ENCODE measurements around the gene MTHFR. TPM values are rescaled to one million over a fixed set of nuclear protein-coding genes. Genes with fewer than 3 reads are reported as not detected.

MTHFR gene
- polyA plus RNA-seq, 1 of the 3 experiments (the other 2 are of a cell fraction): 5.3 TPM

- TF ChIP-seq CTCF (IDR thresholded peaks at IDR 0.05) (no peak), IRF3 (IDR thresholded peaks at IDR 0.05; ENCODE audit: low read depth, low read length) (no peak), EZH2phosphoT487 (IDR thresholded peaks at IDR 0.05; ENCODE audit: borderline replicate concordance, low read depth) (no peak), MXI1 (IDR thresholded peaks at IDR 0.05; ENCODE audit: low read depth, low read length) (no peak), FOSL2 (IDR thresholded peaks at IDR 0.05; ENCODE audit: borderline replicate concordance, low read depth) (no peak), SMC3 (IDR thresholded peaks at IDR 0.05; ENCODE audit: low read depth, low read length) (no peak)
- TF ChIP-seq, protein P1, sequence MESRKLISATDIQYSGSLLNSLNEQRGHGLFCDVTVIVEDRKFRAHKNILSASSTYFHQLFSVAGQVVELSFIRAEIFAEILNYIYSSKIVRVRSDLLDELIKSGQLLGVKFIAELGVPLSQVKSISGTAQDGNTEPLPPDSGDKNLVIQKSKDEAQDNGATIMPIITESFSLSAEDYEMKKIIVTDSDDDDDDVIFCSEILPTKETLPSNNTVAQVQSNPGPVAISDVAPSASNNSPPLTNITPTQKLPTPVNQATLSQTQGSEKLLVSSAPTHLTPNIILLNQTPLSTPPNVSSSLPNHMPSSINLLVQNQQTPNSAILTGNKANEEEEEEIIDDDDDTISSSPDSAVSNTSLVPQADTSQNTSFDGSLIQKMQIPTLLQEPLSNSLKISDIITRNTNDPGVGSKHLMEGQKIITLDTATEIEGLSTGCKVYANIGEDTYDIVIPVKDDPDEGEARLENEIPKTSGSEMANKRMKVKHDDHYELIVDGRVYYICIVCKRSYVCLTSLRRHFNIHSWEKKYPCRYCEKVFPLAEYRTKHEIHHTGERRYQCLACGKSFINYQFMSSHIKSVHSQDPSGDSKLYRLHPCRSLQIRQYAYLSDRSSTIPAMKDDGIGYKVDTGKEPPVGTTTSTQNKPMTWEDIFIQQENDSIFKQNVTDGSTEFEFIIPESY (IDR thresholded peaks at IDR 0.05; ENCODE audit: borderline replicate concordance, low read depth): no peak
Measured at GRCh38 chr1:11822091-11822490, 16.3 kb upstream of the MTHFR start (continued).

- POLR2A ChIA-PET: interaction anchor here (1.0 kb wide), 1 partner anchor 11 kb away, joined by 3 read pairs; the partner anchor contains the start of gene MTHFR
- CTCF ChIA-PET: no interaction called here
Measured at GRCh38 chr1:11817192-11817591, 11.4 kb upstream of the MTHFR start.

More at GRCh38 chr1:11817192-11817591, 11.4 kb upstream of the MTHFR start:
- no peak overlapping the region for H2AFZ ChIP-seq (ENCODE audit: low read depth)
- peaks cover 35 to 55% of the 10 kb centered on the region in 2 experiments for H3K36me3 ChIP-seq (replicated peaks in 1 of 2; ENCODE audit: control insufficient read depth in 1 of 2, insufficient read depth in 2 of 2, low read length in 1 of 2)
- H3K79me2 ChIP-seq (ENCODE audit: insufficient read depth): peaks cover 17% of the 10 kb centered on the region
- H3K4me2 ChIP-seq: no peak overlapping the region
- no peak overlapping the region for H3K27ac ChIP-seq (ENCODE audit: low read depth in 2 of 2, low read length in 1 of 2)
- DNase-seq: no peak
- H3K27me3 ChIP-seq (ENCODE audit: insufficient read depth): no peaks in the 10 kb centered on the region
- H3F3A ChIP-seq (replicated peaks; ENCODE audit: insufficient read depth): peaks cover 14% of the 10 kb centered on the region
- no peaks in the 10 kb centered on the region for H3K4me1 ChIP-seq (ENCODE audit: control insufficient read depth in 1 of 2, insufficient read depth in 2 of 2, low read depth in 1 of 2, low read length in 1 of 2)
- H3K4me3 ChIP-seq (ENCODE audit: low read depth in 2 of 2, low read length in 1 of 2): no peak overlapping the region
- TF ChIP-seq EP300 (IDR thresholded peaks at IDR 0.05; ENCODE audit: borderline replicate concordance in 1 of 2, low read depth in 1 of 2, low read length in 1 of 2) (no peak), CHD2 (IDR thresholded peaks at IDR 0.05; ENCODE audit: low read length, partially characterized antibody) (no peak), TAF1 (IDR thresholded peaks at IDR 0.05; ENCODE audit: borderline replicate concordance, low read depth, low read length) (no peak), SIN3A (IDR thresholded peaks at IDR 0.05; ENCODE audit: borderline replicate concordance, low read depth, low read length) (no peak), IRF3 (IDR thresholded peaks at IDR 0.05; ENCODE audit: low read depth, low read length) (no peak), GABPA (IDR thresholded peaks at IDR 0.05; ENCODE audit: low read depth) (no peak)
- TF ChIP-seq, protein P1 (IDR thresholded peaks at IDR 0.05; ENCODE audit: borderline replicate concordance, low read depth): no peak
- H3K9me2 ChIP-seq: no peaks in the 10 kb centered on the region
- no peaks in the 10 kb centered on the region for H3K9me3 ChIP-seq
- no peak overlapping the region for H3K9ac ChIP-seq
- WGBS (ENCODE audit: low lambda C conversion rate): 97% methylated on average over 12 of the region's 12 CpGs
- no peaks in the 10 kb centered on the region for H4K20me1 ChIP-seq (ENCODE audit: insufficient read depth)

All from SK-N-SH (cell line).